GM19397 (cell line): ENCODE data around the gene CHD5.

Experiments used
- ATAC-seq: cut with Tn5 transposase; IDR thresholded peaks from one replicate; pipeline ENCODE4 v1.9.1; 2021; ENCODE audit warnings: mild to moderate bottlenecking, moderate library complexity; ENCODE audit not compliant: unreplicated experiment

Gene CHD5

DNA sequence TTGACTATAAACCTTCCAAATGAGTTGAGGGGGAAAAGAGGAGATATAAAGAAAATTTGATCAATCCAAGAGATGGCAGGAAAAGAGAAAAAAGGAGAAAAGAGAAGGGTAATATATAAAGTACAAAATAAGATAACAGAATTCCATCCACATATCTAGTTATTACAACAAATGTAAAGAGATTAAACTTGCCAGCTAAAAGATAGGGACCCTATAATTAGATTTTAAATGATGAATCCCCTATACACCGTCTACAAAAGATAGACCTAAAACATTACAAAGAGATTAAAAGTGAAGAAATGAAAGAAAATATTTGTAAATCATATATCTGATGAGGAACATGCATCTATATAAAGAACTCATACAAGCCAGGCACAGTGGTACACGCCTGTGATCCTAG is 63.1 kb downstream of the CHD5 start:
- ATAC-seq, result no peak

DNA sequence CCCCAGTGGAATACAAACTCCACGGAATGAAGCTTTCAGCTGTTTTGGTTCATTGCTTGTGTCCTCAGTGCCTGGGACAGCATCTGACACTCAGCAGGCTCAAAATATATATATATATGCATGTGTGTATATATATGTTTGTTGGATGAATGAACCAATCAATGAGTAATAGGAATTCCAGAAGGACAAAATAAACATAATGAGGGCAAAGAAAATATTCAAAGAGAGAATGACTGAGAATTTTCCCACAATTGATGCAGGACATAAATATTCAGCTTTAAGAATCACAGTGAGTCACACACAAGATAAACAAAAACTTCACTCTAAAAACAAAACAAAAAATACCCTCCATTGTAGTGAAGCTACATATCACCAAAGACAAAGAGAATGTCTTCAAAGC is 64.0 kb downstream of the CHD5 start:
- ATAC-seq, result no peak

- no peak for ATAC-seq
Measured at GRCh38 chr1:6113745-6114144, 66.4 kb downstream of the CHD5 start.

GRCh38 chr1:6113116-6113515 is 67.0 kb downstream of the CHD5 start:
- no peak for ATAC-seq

GRCh38 chr1:6112690-6113005 is 67.5 kb downstream of the CHD5 start:
- ATAC-seq, result no peak

GRCh38 chr1:6111991-6112689 is 68.0 kb downstream of the CHD5 start:
- ATAC-seq, result no peak

GRCh38 chr1:6111571-6111970 is 68.5 kb downstream of the CHD5 start:
- ATAC-seq, result no peak

- no peak for ATAC-seq
Measured at GRCh38 chr1:6110326-6110725, 69.8 kb downstream of the CHD5 start.

DNA sequence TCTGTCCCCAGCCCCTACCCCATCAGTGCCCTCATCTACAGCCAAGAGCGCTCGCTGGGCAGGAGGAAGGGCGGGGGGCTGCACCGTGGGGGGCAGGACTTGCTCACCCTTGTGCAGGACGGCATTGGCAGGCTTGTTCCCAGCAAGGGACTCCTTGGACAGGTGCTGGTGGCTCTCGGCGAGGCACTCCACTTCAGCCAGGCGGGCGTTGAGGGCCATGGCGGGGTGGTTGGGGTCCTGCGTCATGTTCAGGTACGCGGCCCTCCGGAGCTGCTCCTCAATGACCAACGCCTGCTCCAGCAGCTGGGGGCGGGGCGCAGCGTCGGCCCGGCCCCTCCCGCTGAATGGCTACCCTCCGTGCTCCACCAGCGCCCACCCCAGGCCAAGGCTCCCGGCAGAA is 70.4 kb downstream of the CHD5 start:
- no peak for ATAC-seq

- no peak for ATAC-seq
Measured at GRCh38 chr1:6108937-6109614, 71.0 kb downstream of the CHD5 start.

DNA sequence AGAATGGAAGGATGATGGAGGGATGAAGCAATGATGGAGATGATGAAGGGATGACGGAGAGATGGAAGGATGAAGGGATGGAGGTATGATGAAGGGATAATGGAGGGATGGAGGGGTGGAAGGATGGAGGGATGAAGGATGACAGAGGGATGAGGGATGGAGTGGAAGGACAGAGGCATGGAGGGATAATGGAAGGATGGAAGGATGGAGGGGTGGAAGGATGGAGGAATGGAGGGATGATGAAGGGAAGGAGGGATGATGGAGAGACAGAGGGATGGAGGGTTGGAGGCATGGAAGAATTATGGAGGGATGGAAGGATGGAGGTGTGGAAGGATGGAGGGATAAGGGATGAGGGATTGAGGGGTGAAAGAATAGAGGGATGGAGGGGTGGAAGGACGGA is 71.6 kb downstream of the CHD5 start:
- ATAC-seq, result no peak

- no peak for ATAC-seq
Measured at GRCh38 chr1:6107409-6108356, 72.4 kb downstream of the CHD5 start.

GRCh38 chr1:6106977-6107376 is 73.1 kb downstream of the CHD5 start:
- ATAC-seq, result no peak

DNA sequence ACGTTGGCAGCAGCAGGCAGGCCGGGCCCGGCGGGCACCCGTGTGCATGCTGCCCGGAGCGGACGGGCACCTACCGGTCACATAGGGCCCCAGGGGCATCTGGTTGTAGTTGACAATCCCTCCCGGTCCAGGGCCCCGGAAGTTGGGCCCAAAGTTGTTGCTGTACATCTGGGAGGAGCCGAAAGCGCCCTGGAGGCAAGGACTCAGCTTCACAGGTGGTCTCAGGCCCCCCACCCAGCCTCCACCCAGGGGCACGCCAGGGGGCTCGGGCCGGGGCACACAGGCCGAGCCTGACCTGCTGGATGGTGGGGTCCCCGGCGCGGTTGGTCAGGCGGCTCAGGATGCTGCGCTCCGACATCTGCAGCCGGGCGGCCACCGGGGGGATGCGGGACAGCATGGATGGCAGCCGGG is 73.8 kb downstream of the CHD5 start:
- ATAC-seq, result no peak

- ATAC-seq, result no peak
Measured at GRCh38 chr1:6105763-6106162, 74.4 kb downstream of the CHD5 start.

DNA sequence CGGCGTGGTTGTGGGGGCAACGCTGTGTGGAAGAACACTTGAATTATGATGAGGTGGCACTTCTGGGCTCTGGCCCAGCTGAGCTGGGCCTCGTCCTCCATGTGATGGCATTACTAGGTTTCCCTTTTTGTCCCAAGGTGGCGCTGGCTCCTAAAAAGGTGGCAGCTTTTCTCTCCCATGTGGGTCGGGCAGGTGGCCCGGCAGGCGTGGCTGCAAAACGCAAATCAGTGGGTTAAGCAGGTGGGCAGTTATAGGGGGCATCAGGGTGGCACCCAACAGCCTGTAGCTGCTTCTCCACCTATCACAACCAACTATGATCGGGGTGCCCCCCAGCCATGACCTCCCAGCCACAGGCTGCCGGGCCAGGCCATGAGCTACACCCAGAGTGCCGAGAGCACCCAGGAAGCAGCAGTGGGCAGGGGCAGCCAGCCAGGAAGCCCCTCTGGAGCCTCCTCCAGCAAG is 74.9 kb downstream of the CHD5 start:
- no peak for ATAC-seq

GRCh38 chr1:6104631-6105030 is 75.5 kb downstream of the CHD5 start:
- no peak for ATAC-seq

GRCh38 chr1:6103854-6104530 is 76.1 kb downstream of the CHD5 start:
- no peak for ATAC-seq

GRCh38 chr1:6103111-6103853 is 76.8 kb downstream of the CHD5 start:
- ATAC-seq, result no peak

- ATAC-seq, result no peak
Measured at GRCh38 chr1:6102532-6102845, 77.6 kb downstream of the CHD5 start.
